ENCODE measurements around the gene RPUSD3. TPM values are rescaled to one million over a fixed set of nuclear protein-coding genes. Genes with fewer than 3 reads are reported as not detected.
"Not testable (repeated sequence)": the region's sequence is repeated elsewhere in the genome, so short reads cannot be mapped to it uniquely, and the experiment has no call there.

Gene RPUSD3
- total and polyA plus RNA-seq, 4 donors = 17.2 to 28.5 (median 23.8) TPM

- DNase-seq = no peak
- intact Hi-C loops (cut with DNase I) = no loop called here
- 80 to 82% methylated on average over 11 of the region's 11 CpGs for WGBS, 2 donors
- no peaks in the 10 kb centered on the region for H3K27me3 ChIP-seq (ENCODE audit: control insufficient read depth in 1 of 2, insufficient read depth in 2 of 2, low read length in 1 of 2)
- no peaks in the 10 kb centered on the region for H3K4me1 ChIP-seq (ENCODE audit: control insufficient read depth in 1 of 2, insufficient read depth in 2 of 2, low read length in 2 of 2)
- no peaks in the 10 kb centered on the region for H3K9me3 ChIP-seq (ENCODE audit: control insufficient read depth, low read length)
- no peaks in the 10 kb centered on the region for H3K36me3 ChIP-seq (ENCODE audit: control insufficient read depth in 1 of 2, insufficient read depth in 2 of 2, low read length in 1 of 2)
- no peak overlapping the region for H3K4me3 ChIP-seq (ENCODE audit: low read length in 2 of 2)
- ATAC-seq (ENCODE audit: low FRiP score) = no peak
- no peak overlapping the region for H3K27ac ChIP-seq (ENCODE audit: low read depth in 1 of 2, low read length in 2 of 2)
Measured at GRCh38 chr3:9884555-9885165, 40.9 kb upstream of the RPUSD3 start.

GRCh38 chr3:9883706-9884554 is 40.1 kb upstream of the RPUSD3 start:
- H3K27ac ChIP-seq (ENCODE audit: low read depth in 1 of 2, low read length in 2 of 2) = no peak overlapping the region
- no peaks in the 10 kb centered on the region for H3K9me3 ChIP-seq (ENCODE audit: control insufficient read depth, low read length)
- intact Hi-C loops (cut with DNase I) = no loop called here
- ATAC-seq (ENCODE audit: low FRiP score) = no peak
- WGBS, 2 donors = 67 to 68% methylated on average over 7 of the region's 7 CpGs
- no peak for DNase-seq
- no peaks in the 10 kb centered on the region for H3K27me3 ChIP-seq (ENCODE audit: control insufficient read depth in 1 of 2, insufficient read depth in 2 of 2, low read length in 1 of 2)
- no peaks in the 10 kb centered on the region for H3K36me3 ChIP-seq (ENCODE audit: control insufficient read depth in 1 of 2, insufficient read depth in 2 of 2, low read length in 1 of 2)
- no peaks in the 10 kb centered on the region for H3K4me1 ChIP-seq (ENCODE audit: control insufficient read depth in 1 of 2, insufficient read depth in 2 of 2, low read length in 2 of 2)
- no peak overlapping the region for H3K4me3 ChIP-seq (ENCODE audit: low read length in 2 of 2)

GRCh38 chr3:9881441-9881840 is 37.6 kb upstream of the RPUSD3 start:
- Histone ChIP-seq H3K4me3 (ENCODE audit: low read length in 2 of 2) (no peak overlapping the region), H3K4me1 (ENCODE audit: control insufficient read depth in 1 of 2, insufficient read depth in 2 of 2, low read length in 2 of 2) (no peaks in the 10 kb centered on the region), H3K27ac (ENCODE audit: low read depth in 1 of 2, low read length in 2 of 2) (no peak overlapping the region), H3K36me3 (ENCODE audit: control insufficient read depth in 1 of 2, insufficient read depth in 2 of 2, low read length in 1 of 2) (no peaks in the 10 kb centered on the region), H3K9me3 (ENCODE audit: control insufficient read depth, low read length) (no peaks in the 10 kb centered on the region), H3K27me3 (ENCODE audit: control insufficient read depth in 1 of 2, insufficient read depth in 2 of 2, low read length in 1 of 2) (no peaks in the 10 kb centered on the region)
- WGBS, 2 donors = 91 to 93% methylated on average over 1 of the region's 1 CpG
- intact Hi-C loops (cut with DNase I) = no loop called here
- ATAC-seq (ENCODE audit: low FRiP score) (no peak), DNase-seq (peak in 1 of 2 donors; percentile 6)

- no peak for ATAC-seq (ENCODE audit: low FRiP score)
- no peak within 1 kb of the TSS for H3K27ac ChIP-seq (ENCODE audit: low read depth in 1 of 2, low read length in 2 of 2)
- DNase-seq = peak in 1 of 2 donors; percentile 27
Measured at GRCh38 chr3:9879830-9880549, 36.2 kb upstream of the RPUSD3 start, which contains the start of gene CIDEC. Gene CIDEC, minus strand, starts transcription at chr3:9880253. Its CDS starts 1,767 bp downstream, at chr3:9878486.

GRCh38 chr3:9878700-9879099 is 34.9 kb upstream of the RPUSD3 start:
- no peak for ATAC-seq (ENCODE audit: low FRiP score)
- Histone ChIP-seq H3K27ac (ENCODE audit: low read depth in 1 of 2, low read length in 2 of 2) (no peak overlapping the region), H3K27me3 (ENCODE audit: control insufficient read depth in 1 of 2, insufficient read depth in 2 of 2, low read length in 1 of 2) (no peaks in the 10 kb centered on the region)

More at GRCh38 chr3:9879830-9880549, 36.2 kb upstream of the RPUSD3 start, which contains the start of gene CIDEC:
- Histone ChIP-seq H3K4me3 (ENCODE audit: low read length in 2 of 2) (no peak within 1 kb of the TSS), H3K4me1 (ENCODE audit: control insufficient read depth in 1 of 2, insufficient read depth in 2 of 2, low read length in 2 of 2) (no peaks in the 10 kb centered on the region), H3K9me3 (ENCODE audit: control insufficient read depth, low read length) (no peaks in the 10 kb centered on the region), H3K36me3 (ENCODE audit: control insufficient read depth in 1 of 2, insufficient read depth in 2 of 2, low read length in 1 of 2) (no peaks in the 10 kb centered on the region), H3K27me3 (ENCODE audit: control insufficient read depth in 1 of 2, insufficient read depth in 2 of 2, low read length in 1 of 2) (no peaks in the 10 kb centered on the region)
- intact Hi-C loops (cut with DNase I) = no loop called here
- WGBS, 2 donors = 87 to 88% methylated on average over 7 of the region's 7 CpGs

GRCh38 chr3:9876991-9877390 is 33.2 kb upstream of the RPUSD3 start:
- no peaks in the 10 kb centered on the region for H3K9me3 ChIP-seq (ENCODE audit: control insufficient read depth, low read length)
- DNase-seq = peak in 1 of 2 donors; percentile 44
- ATAC-seq (ENCODE audit: low FRiP score) = no peak
- 89% methylated on average over 12 of the region's 12 CpGs for WGBS, 2 donors
- H3K4me3 ChIP-seq (ENCODE audit: low read length in 2 of 2) = no peak overlapping the region
- intact Hi-C loops (cut with DNase I) = no loop called here
- H3K27me3 ChIP-seq (ENCODE audit: control insufficient read depth in 1 of 2, insufficient read depth in 2 of 2, low read length in 1 of 2) = no peaks in the 10 kb centered on the region
- H3K36me3 ChIP-seq (ENCODE audit: control insufficient read depth in 1 of 2, insufficient read depth in 2 of 2, low read length in 1 of 2) = no peaks in the 10 kb centered on the region
- no peak overlapping the region for H3K27ac ChIP-seq (ENCODE audit: low read depth in 1 of 2, low read length in 2 of 2)
- H3K4me1 ChIP-seq (ENCODE audit: control insufficient read depth in 1 of 2, insufficient read depth in 2 of 2, low read length in 2 of 2) = no peaks in the 10 kb centered on the region

More at GRCh38 chr3:9878700-9879099, 34.9 kb upstream of the RPUSD3 start:
- DNase-seq = peak in 1 of 2 donors; percentile 55
- no peaks in the 10 kb centered on the region for H3K9me3 ChIP-seq (ENCODE audit: control insufficient read depth, low read length)
- no peaks in the 10 kb centered on the region for H3K4me1 ChIP-seq (ENCODE audit: control insufficient read depth in 1 of 2, insufficient read depth in 2 of 2, low read length in 2 of 2)
- 74% methylated on average over 5 of the region's 5 CpGs for WGBS, 2 donors
- no peak overlapping the region for H3K4me3 ChIP-seq (ENCODE audit: low read length in 2 of 2)
- no peaks in the 10 kb centered on the region for H3K36me3 ChIP-seq (ENCODE audit: control insufficient read depth in 1 of 2, insufficient read depth in 2 of 2, low read length in 1 of 2)
- intact Hi-C loops (cut with DNase I) = no loop called here

GRCh38 chr3:9876255-9876654 is 32.4 kb upstream of the RPUSD3 start:
- peak in 1 of 2 donors; percentile 8 for DNase-seq
- ATAC-seq (ENCODE audit: low FRiP score); intact Hi-C loops (cut with DNase I); H3K27me3 ChIP-seq (ENCODE audit: control insufficient read depth in 1 of 2, insufficient read depth in 2 of 2, low read length in 1 of 2); H3K36me3 ChIP-seq (ENCODE audit: control insufficient read depth in 1 of 2, insufficient read depth in 2 of 2, low read length in 1 of 2); H3K27ac ChIP-seq (ENCODE audit: low read depth in 1 of 2, low read length in 2 of 2); H3K4me1 ChIP-seq (ENCODE audit: control insufficient read depth in 1 of 2, insufficient read depth in 2 of 2, low read length in 2 of 2); H3K4me3 ChIP-seq (ENCODE audit: low read length in 2 of 2); H3K9me3 ChIP-seq (ENCODE audit: control insufficient read depth, low read length): not testable (repeated sequence)
- WGBS, 2 donors = 87 to 89% methylated on average over 4 of the region's 4 CpGs

GRCh38 chr3:9875448-9875847 is 31.6 kb upstream of the RPUSD3 start:
- H3K27me3 ChIP-seq (ENCODE audit: control insufficient read depth in 1 of 2, insufficient read depth in 2 of 2, low read length in 1 of 2) = no peaks in the 10 kb centered on the region
- ATAC-seq (ENCODE audit: low FRiP score) (no peak), DNase-seq (no peak)
- H3K9me3 ChIP-seq (ENCODE audit: control insufficient read depth, low read length) = no peaks in the 10 kb centered on the region
- no peak overlapping the region for H3K4me3 ChIP-seq (ENCODE audit: low read length in 2 of 2)
- no peaks in the 10 kb centered on the region for H3K36me3 ChIP-seq (ENCODE audit: control insufficient read depth in 1 of 2, insufficient read depth in 2 of 2, low read length in 1 of 2)
- no peaks in the 10 kb centered on the region for H3K4me1 ChIP-seq (ENCODE audit: control insufficient read depth in 1 of 2, insufficient read depth in 2 of 2, low read length in 2 of 2)
- intact Hi-C loops (cut with DNase I) = no loop called here
- H3K27ac ChIP-seq (ENCODE audit: low read depth in 1 of 2, low read length in 2 of 2) = no peak overlapping the region

Measured in aorta (tissue), 5 donors.